ENCODE results near the gene PHF21A.

GRCh38 chr11:46121724-46122477 is 647 bp upstream of the PHF21A start:
- TF ChIP-seq CTCF (IDR thresholded peaks at IDR 0.05; ENCODE audit: poor library complexity) (no peak), EZH2 (IDR thresholded peaks at IDR 0.05; ENCODE audit: borderline replicate concordance) (no peak), EZH2phosphoT487 (IDR thresholded peaks at IDR 0.05; ENCODE audit: low read depth, severe bottlenecking, unreplicated experiment) (no peak)
